Fibroblast of upper back skin (primary cell): ENCODE results near the gene LRFN4.

ENCODE experiments used
- DNase-seq: peaks from one replicate; pipeline ENCODE4 v3.0.0-alpha.2; 2013

The LRFN4 gene

DNA sequence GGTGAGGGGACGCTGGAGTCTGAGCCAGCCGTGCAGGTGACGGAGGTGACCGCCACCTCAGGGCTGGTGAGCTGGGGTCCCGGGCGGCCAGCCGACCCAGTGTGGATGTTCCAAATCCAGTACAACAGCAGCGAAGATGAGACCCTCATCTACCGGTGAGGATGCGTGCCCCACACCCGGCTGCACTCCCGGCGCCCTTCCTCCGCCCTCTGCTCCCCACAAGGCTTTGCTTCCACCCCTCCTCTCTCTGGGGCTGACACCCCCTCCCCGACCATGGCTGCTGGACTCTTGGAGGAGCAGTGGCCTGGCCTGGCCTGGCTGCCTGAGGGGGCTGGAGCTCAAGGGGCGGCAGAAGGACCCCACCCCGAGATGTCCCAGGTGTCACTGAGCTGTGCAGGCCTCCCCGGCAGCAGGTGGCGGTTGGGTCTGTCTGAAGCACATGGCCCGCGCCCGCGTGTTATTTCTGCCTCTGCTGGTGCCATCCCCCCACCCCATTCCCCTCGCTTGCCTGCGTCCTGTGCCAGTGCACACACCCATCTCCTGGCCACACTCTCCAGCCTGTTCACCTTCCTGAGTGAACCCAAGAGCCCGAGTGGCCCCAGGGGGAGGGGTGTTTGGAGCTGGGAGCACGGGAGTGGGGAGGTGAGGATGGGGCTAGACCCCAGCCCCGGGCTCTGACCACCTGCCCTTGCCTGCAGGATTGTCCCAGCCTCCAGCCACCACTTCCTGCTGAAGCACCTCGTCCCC lies 2.2 kb downstream of the LRFN4 start:
- DNase-seq, result no peak

DNA sequence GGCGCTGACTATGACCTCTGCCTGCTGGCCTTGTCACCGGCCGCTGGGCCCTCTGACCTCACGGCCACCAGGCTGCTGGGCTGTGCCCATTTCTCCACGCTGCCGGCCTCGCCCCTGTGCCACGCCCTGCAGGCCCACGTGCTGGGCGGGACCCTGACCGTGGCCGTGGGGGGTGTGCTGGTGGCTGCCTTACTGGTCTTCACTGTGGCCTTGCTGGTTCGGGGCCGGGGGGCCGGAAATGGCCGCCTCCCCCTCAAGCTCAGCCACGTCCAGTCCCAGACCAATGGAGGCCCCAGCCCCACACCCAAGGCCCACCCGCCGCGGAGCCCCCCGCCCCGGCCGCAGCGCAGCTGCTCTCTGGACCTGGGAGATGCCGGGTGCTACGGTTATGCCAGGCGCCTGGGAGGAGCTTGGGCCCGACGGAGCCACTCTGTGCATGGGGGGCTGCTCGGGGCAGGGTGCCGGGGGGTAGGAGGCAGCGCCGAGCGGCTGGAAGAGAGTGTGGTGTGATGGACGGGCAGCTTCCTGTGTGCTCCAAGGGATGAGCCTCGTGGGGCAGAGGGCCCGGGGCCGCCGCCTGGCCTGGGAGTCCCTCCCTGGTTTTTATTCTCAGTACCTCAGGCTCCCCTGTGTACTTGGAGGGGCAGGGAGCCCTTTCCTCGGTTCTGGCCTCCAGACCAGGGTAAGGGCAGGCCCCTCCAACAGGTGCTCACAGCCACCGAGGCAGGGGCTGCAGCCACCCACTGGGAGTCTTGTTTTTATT lies 3.0 kb downstream of the LRFN4 start:
- no peak for DNase-seq

DNA sequence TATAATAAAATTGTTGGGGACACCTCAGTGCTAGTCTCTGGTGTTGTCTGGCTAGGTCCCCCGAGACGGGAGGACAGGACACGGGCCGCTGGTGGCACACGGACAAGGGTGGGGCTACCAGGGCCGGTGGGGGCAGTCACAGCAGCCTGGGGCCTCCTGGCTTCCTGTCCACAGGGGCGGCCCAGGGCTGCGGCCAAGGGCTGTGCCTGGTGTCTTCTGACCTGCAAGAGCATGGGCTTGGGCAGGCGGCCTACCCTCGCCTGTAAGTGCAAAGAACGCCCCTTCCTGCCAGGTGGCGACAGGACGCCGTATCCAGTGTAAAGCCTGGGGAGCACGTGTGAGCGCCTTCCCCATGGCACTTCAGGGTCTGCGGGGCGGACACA lies 3.6 kb downstream of the LRFN4 start:
- DNase-seq, result no peak

DNA sequence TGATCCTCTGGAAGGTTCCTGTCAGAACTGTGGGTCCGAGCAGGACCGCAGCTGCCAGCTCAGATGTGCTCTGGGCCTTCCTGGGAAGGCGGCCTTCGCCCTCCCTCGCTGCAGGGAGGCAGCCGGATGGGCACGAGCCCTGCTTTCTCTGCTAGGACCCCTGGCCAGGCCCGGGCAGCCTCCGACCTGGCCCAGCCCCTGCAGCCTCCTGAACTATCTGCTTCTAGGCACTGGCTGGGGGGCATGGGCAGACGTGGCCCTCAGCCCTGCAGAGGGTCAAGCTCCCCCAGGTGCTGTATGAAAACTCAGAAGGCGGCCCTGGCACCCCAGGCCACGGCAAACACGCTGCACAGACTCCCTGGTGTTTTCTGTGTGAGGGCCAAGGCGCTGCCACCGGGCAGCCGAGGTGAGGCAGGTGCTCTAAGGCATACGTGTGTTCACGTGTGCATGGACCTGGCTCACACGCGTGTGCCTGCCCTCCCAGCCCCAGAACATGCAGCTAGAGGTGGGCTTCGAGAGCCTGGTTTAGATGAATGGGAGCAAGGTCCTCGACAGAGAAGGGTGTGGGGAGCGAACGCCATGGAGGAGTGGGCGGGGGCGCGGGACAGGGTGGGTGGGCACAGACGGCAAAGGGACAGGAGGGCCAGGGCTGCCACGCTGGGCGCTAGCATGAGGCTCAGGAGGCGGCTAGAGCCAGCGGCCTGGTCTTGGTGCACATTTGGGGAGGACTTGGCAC lies 4.3 kb downstream of the LRFN4 start:
- DNase-seq, result no peak

DNA sequence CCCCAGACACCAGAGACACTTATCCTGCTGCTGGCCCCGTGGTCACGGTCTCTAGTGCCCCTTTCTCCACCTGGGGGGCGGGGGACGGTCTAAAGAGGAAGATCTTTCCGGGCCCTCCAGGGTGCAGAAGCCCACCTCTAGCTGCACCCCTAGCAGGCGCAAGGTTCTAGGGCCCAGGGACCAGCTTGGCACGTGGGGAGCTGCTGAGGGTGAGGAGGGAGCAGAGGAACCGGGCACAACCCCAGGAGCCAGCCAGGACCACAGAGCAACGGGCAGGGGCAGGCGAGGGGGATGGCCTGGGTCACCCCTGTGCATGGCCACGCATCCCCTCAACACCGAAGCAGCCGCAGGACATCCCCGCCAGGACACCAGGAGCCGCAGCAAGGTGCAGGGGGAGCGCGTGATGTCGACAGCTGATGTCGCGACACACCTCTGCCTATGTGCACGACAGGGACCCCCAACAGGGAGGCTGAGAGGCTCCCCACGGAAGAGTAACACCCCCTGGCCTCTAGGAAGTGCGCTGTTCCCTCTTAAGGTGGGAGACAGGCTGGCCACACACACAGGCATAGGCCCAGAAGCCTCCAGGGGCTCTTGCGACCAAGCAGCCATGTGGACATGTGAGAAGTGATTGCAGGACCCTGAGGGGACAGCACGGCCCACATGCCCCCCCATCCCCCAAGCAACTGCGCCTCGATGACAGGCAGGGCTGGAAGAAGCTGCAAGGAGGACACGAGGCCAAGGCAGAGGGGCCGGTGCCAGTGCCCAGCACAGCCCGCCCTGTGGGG lies 5.1 kb downstream of the LRFN4 start:
- no peak for DNase-seq

DNA sequence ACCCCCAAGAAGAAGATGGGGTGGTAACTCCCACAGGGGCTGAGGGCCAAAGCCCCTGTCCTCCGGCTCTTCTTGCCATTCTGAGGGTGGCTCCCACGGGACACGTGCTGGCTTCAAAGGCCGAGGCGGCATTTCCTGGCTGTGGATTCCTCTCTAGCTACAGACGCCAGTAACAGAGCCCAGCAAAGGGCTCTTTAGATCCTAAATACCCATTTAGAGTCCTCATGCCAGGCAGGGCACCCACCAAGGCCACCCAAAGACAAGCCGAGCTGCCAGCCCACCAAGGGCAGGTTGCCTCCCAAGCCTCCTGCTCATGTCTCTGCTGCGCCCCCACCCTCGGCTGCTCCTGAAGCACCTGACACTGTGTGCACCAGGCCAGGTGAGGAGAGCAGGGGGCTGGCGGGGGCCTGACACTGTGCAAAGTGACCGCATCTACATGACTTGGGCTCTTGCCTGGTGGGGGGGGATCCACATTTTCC lies 5.7 kb downstream of the LRFN4 start:
- no peak for DNase-seq

DNA sequence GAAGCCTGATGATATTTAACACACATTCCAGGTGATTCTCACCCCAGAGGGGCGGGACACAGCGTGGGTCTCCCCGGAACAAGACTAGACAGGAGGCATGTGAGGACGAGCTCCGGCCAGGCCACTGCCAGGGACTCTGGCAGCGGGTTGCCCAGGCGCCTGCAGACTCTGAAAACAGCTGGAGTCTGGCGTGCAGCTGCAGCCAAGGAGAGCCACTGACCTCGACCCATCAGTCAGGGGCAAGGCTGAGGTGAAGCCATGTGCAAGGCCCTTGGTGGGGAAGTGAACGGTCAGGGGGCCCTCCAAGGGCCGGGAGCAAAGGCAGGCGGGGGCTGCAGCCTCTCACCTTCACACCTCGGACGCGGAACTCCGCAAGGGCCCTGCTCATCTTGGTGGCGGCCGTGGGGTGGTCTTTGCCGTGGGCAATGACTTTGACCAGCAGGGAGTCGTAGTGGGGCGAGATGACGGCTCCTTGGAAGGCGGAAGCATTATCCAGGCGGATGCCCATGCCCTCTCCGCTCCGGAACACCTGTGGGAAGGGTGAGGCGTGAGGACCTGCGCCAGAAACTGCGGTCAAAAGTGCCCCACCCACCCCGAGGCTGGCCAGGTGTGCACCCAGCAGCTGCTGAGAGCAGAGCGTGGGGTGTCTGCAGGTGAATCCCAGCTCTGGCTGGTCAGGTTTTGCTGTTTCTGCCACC lies 6.7 kb downstream of the LRFN4 start:
- DNase-seq, result no peak

DNA sequence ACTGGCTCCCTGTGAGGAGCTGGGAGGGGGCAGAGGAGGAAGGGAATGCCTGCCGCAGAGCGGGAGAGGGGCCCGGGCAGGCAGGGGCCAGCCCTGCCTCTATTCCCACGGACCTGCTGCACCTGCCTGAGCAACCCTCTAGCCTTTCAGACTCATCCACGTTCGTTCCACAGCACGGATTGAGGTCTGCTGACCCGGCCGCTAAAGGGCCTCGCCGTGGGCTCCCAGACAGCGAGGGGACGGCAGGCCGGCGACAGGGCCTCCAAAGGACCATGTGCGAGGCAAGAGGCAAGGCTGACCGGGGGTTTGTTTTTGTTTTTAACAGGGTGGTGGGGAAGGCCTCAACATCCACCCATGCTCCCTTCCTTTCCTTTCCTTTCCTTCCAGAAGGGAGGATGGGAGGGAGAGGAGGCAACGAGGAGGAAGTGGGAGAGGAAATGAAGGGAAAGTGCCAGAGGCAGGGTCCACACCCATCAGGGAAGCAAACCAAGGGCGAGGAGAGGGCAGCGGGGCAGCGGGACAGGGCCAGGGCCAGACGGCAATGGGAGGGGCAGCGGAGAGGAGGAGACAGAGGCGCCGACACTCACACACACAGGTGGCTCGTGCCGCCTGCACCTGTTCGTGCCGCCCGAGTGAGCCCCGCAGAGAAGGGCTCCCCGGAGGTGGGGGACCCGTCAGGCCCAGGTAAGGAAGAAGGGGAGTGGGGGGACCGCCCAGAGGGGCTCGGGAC lies 7.5 kb downstream of the LRFN4 start:
- no peak for DNase-seq

DNA sequence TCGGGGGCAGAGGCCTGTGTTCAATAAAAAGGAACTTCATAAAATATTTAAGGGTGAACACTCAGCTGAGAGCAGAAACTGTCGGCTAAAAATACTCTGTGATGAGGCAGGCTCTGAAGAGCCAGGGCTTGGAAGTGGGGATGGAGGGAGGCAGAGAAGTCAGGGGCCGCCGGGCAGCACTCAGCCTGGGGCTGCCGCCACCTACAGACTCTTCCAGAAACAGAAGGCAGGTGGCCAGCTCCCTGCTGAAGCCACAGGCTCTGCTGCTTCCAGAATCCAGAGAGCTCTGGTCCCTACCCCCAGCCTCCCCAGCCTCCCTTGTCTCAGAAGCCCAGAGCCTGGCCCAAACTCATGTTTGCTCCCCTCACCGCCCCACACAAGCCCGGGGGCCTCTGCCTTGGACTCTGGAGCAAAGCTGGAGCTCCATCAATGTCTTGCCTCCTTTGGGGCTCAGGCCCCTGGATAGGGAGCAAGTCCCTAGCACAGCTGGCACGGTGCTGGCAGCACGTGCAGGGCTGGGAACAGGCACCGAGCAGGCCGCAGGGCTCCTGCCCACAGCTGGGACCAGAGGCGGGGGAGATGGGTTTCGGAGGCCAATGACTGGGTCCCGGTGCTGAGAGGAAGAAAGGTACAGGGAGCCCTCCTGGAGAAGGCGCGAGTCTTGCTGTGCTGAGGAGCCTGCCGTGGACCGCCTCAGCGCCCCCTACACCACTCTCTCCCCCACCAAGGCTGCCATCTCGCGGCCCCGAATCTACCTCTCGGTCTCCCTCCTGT lies 8.2 kb downstream of the LRFN4 start:
- DNase-seq, result no peak

DNA sequence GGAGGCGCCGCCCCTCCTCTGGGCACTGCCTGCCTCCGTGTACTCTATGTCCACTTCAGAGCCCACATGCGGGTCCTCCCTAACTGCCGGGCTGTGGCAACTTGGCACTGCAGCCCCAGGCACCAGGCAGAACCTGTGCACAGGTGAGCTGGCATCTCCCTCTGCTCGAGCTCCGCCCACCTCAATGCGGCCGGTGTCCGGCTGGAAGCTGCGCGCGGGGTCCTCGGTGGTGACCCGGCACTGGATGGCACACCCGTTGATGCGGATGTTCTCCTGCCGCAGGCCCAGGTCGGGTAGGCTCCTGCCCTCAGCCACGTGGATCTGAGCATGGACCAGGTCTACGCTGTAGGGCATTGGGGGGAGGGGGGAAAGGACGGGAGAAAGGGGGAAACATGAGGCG lies 9.1 kb downstream of the LRFN4 start:
- DNase-seq, result no peak

DNA sequence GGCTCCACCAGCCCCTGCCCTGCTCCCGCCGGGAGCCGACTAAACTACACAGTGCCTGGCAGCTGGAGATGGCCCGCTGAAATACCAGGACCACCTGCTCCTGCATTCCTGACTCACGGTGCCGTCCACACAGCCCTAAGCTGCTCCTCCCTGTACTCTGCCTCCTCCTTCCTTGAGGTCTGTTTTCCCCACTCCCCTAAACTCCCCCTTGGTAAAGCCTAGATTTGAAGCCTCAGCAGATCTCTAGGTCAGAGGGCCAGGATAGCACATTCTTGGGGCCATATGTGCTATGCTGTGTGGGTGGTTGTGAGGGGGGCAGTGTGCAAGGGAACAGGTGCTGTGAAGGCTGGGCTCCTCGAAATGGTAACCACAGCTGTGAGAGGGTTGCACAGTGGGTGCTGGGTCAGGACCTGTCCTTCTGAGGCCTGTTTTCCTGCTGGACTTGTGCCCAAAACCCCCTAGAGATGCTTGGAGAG lies 9.7 kb downstream of the LRFN4 start:
- no peak for DNase-seq

DNA sequence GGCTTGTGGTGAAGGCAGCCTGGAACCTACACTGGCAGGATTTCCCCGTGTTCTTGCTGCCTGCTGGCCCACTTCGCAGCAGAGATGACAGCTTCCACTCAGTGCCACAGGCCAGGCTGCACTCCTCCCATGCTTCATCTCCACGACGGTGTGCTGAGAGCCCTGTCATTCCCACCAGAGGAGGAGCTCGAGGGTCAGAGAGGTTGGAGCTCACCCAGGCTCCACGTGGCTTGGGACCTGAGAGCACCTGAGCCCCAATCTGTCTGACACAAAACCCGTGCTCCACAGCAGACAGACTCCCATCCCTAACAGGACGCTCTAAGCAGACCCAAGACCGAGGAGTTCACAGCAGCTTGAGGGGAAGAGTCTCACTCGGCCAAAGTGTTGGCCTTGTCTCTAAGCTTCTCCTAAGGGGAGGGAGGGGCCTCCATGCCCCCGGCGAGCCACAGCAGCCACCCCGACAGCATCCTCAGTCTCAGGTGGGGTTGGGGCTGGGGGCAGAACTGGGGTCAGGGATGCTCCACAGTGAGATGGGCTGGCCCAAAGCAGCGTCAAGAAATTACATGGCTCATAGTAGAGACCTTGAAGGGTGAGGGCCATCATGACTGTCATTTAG lies 10.7 kb downstream of the LRFN4 start:
- no peak for DNase-seq

DNA sequence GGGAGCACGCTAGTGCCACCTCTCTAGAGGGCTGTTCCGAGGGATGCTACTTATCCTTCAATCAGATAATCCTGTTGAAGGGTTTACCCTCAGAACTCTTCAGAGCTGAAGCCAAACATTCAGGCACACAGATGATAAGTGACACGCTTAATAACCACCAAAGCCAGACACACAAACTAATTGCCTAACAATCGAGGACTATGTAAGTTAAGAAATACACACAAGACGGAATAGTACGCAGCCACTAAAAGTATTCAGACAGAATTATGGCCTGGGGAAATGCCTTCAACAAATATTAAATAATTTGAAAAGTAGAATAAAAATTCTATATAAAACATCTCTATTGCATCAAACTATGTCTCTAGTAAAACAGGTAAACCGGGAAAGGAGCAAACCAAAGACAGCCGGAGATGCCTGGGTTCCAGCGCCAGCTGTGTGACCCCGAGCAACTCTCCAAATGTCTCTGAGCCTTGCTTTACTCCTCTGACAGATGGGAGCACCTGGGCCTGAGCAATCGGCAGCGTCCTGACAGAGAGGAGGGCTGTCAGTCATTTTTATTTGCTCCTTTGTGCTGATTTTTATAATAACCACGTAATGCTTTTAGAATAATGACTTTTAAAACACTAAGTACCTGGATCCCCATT lies 11.3 kb downstream of the LRFN4 start:
- no peak for DNase-seq

DNA sequence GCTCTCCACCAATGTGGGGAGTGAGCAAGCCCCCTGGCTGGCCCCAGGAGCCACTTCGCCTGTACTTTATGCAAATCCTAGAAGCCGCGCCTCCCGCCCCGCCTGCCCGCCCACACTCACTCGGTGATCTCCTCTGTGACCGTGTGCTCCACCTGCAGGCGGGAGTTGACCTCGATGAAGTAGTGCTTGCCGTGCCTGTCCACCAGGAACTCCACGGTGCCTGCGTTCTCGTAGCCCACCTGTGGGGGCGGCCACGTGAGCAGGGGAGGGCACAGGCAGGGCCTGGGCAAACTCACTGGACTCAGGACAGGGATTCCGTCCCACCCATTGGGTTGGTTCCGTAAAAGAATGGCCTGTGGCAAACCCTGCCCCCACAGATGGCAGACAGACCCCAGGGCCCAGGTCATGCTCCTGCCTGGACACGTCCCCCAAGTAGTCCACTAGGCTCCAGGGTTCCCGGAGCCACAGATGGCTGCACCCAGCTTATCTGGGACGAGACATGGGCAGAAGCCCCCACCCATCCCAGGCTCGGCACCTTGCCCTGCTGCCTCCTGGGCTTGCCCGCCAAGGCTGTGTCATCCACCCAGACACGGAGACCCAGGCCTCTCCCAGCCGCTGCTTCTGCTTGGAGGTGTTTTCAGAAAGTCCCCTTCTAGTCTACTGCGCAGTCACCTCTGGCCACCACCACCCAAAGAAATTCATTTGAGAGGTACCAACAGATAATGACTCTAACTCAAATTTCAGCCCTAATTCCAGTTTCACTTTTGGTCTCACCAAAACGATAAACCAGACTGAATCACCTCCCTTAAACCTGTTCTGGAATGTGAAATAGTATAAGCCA lies 12.1 kb downstream of the LRFN4 start:
- DNase-seq, result no peak

DNA sequence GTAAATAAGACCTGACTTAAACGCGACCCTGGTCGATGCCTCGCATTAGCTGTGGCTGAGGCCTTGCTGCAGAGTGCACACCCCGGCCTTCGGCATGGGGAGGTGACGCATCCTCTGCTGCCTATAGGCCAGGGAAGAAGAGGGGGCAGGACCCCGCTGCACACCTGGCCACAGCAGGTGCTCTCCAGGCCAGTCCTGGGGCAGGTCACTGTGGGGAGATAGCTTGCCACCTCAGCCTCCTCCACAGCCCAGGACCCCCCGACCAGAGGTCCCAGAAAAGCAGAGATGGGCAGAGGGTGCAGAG lies 12.7 kb downstream of the LRFN4 start:
- DNase-seq, result no peak

DNA sequence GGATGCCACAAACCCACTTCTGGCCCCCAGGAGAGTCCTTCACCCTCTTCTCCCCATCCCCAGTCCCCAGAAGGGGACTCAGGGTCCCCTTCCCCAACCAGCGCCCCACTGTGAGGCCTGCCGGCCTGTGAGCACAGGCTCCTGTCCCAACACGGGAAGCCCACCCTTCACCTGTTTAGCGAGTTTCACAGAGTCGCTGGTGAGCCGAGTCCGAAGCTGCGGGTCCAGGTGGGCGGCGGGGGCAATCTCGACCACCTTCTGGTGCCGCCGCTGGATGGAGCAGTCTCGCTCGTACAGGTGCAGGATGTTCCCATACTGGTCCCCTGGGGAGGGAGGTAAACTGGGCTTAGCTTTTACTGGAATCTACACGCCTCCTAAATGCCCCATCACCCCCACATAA lies 13.3 kb downstream of the LRFN4 start:
- no peak for DNase-seq

DNA sequence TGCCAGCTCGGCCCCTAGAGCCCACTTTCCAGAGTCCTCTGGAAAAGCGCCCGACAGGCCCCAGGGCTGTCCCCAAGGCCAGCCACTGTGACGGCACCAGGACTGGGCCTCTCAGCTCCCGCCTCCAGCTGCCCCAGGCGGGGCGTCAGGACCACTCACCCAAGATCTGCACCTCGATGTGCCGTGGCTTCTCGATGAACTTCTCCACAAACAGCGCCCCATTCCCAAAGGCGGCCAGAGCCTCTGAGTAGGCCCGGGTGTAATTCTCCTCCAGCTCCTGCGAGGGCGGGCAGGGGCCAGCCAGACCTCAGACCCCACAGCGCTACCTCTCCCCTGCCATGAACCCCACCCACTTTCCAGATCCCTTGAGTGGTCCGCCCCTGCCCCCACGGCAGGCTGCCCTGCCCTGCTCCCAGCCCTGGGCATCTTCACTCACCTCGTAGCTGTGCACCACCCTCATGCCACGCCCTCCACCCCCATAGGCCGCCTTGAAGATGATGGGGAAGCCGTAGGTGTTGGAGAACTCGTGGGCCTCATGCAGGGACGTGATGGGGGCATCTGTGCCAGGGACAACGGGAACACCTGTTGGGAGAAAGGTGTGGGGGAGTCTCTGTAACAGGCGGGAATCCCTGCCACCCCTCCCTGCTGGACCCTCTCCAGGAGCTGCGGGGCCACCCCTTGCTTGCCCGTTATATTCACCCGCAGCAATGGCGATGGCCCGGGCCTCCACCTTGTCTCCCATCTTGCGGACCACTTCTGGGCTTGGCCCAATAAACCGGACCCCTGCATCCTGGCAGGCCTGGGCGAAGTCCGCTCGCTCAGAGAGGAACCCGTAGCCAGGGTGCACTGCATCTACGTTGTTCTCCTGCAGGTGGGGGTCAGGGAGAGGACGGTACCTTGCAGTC lies 14.0 kb downstream of the LRFN4 start:
- no peak for DNase-seq

DNA sequence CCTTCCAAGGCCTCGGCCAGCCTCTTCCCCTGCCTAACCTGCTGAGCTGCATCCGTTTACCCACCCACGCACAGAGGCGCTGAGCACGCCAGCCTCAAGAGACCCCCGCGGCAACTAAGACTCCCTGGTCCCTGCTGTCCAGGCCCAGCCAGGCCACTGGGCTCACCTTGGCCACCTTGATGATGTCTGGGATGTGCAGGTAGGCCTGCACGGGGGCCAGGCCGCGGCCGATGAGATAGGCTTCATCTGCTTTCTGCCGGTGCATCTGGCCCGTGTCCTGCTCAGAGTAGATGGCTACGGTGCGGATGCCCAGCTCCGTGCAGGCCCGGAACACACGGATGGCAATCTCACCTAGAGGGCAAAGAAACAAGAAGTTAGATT lies 14.6 kb downstream of the LRFN4 start:
- no peak for DNase-seq
